SK-N-MC (cell line): Measurements from ENCODE around the gene MAP3K21.

Experiments
- EZH2 ChIP-seq: fragments of 200-600 bp; sonication (generic); IDR thresholded peaks from one replicate; pipeline ENCODE4 v1.6.1; 2017; ENCODE audit warnings: antibody characterized with exemption
- FOXP2 ChIP-seq: optimal IDR thresholded peaks from 2 replicates; pipeline ENCODE3; 2011; ENCODE audit warnings: mild to moderate bottlenecking, moderate library complexity; ENCODE audit not compliant: insufficient read depth; ENCODE audit errors: extremely low read length, control extremely low read depth
- POLR2AphosphoS5 ChIP-seq: IDR thresholded peaks from 2 replicates; pipeline ENCODE4 v1.6.1; 2012; ENCODE audit warnings: mild to moderate bottlenecking, low read depth, low read length, borderline replicate concordance

GRCh38 chr1:233386336-233386735 is 58.8 kb downstream of the MAP3K21 start:
- TF ChIP-seq POLR2AphosphoS5 (no peak), EZH2 (no peak), FOXP2 (no peak)
